Measurements from ENCODE around the gene HSPB6. TPM values are rescaled to one million over a fixed set of nuclear protein-coding genes. Genes with fewer than 3 reads are reported as not detected.

HSPB6 gene
- total and polyA plus RNA-seq, 12 donors = 21.1 to 932 (median 265) TPM

- H3K27me3 ChIP-seq = no peaks in the 10 kb centered on the region
- H3K27ac ChIP-seq = no peak overlapping the region
- no peak for DNase-seq
- no peak for TF ChIP-seq CTCF (IDR thresholded peaks at IDR 0.05)
- TF ChIP-seq POLR2A (IDR thresholded peaks at IDR 0.05) = no peak
- H3K4me3 ChIP-seq = no peak overlapping the region
- peaks cover 10 to 11% of the 10 kb centered on the region in 2 donors for H3K4me1 ChIP-seq (replicated peaks in 1 of 2)
- intact Hi-C loops (cut with DNase I) = loop anchor here in 1 of 2 donors (10.0 kb wide), 1 partner anchor 168 kb away; the partner anchor contains the start of gene TMEM147
- H3K9me3 ChIP-seq (replicated peaks in 1 of 3) = no peaks in the 10 kb centered on the region
- 54 to 71% (median 67%) methylated on average over 11 of the region's 11 CpGs for WGBS, 4 donors
- no peaks in the 10 kb centered on the region for H3K36me3 ChIP-seq (replicated peaks in 1 of 2)
These were observed 44.0 kb downstream of the HSPB6 start for GRCh38 chr19:35712567-35713505.

- peaks cover 4 to 6% of the 10 kb centered on the region in 2 donors for H3K4me1 ChIP-seq (replicated peaks in 1 of 2)
- no peak overlapping the region for H3K4me3 ChIP-seq
- WGBS, 4 donors = 54 to 63% (median 56%) methylated on average over 12 to 13 of the region's 13 CpGs
- intact Hi-C loops (cut with DNase I) = loop anchor here in 1 of 2 donors (10.0 kb wide), 1 partner anchor 166 kb away; the partner anchor contains the start of gene TMEM147
- no peaks in the 10 kb centered on the region for H3K9me3 ChIP-seq (replicated peaks in 1 of 3)
- no peak for DNase-seq
- no peak overlapping the region for H3K27ac ChIP-seq
- H3K27me3 ChIP-seq = no peaks in the 10 kb centered on the region
- no peak for TF ChIP-seq POLR2A (IDR thresholded peaks at IDR 0.05)
- TF ChIP-seq CTCF (IDR thresholded peaks at IDR 0.05) = no peak
- no peaks in the 10 kb centered on the region for H3K36me3 ChIP-seq (replicated peaks in 1 of 2)
These were observed 45.8 kb downstream of the HSPB6 start for GRCh38 chr19:35710784-35711723.

DNA sequence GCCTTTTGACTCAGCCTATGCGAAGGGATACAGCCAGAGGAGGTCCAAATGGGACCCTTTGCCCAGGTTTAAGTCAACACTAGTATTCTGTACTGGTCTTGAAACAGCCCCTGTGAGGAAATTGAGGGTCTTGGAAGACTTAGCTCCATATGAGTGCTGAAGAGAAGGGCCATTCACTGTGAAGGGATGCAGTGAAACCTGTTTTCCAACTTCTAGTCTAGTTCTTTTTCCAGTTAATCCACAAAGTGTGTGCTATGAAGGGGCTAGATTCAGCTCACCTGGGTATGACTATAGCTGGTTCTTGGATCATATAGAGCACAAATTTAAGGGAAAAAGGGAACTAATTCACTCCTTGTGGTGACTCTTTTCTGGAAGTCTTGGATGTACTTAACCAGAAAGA is 48.4 kb downstream of the HSPB6 start:
- no peak overlapping the region for H3K4me3 ChIP-seq
- H3K9me3 ChIP-seq (replicated peaks in 1 of 3) = no peaks in the 10 kb centered on the region
- H3K27ac ChIP-seq = no peak overlapping the region
- H3K4me1 ChIP-seq (replicated peaks in 1 of 2) = no peaks in the 10 kb centered on the region
- no peaks in the 10 kb centered on the region for H3K27me3 ChIP-seq
- DNase-seq = no peak
- no peak for TF ChIP-seq CTCF (IDR thresholded peaks at IDR 0.05)
- TF ChIP-seq POLR2A (IDR thresholded peaks at IDR 0.05) = no peak
- WGBS, 4 donors = 63 to 100% (median 83%) methylated on average over 1 of the region's 1 CpG
- no peaks in the 10 kb centered on the region for H3K36me3 ChIP-seq (replicated peaks in 1 of 2)
- intact Hi-C loops (cut with DNase I) = loop anchor here in 1 of 2 donors (10.0 kb wide), 1 partner anchor 106 kb away; the partner anchor contains the start of gene PRODH2

Other genes starting within 250 kb of the HSPB6 start
- gene DMKN, start 243.4 kb downstream of the HSPB6 start, total RNA-seq = 10 to 100 TPM in 5 of 9 donors, 1 to 10 TPM in 4; 2.7 to 39.4 (median 17.1) TPM
- 10 to 100 TPM; 29.3 to 70.5 (median 63.2) TPM for gene DMKN, start 243.4 kb downstream of the HSPB6 start, polyA plus RNA-seq
- not detected for gene SBSN, start 228.7 kb downstream of the HSPB6 start, total RNA-seq
- under 1 TPM in 1 of 3 donors, not detected in 2; 0.77 TPM for gene SBSN, start 228.7 kb downstream of the HSPB6 start, polyA plus RNA-seq
- not detected for gene GAPDHS, start 223.6 kb downstream of the HSPB6 start, total RNA-seq
- not detected for gene GAPDHS, start 223.6 kb downstream of the HSPB6 start, polyA plus RNA-seq
- 100 to 1,000 TPM; 139 to 261 (median 173) TPM for gene TMEM147, start 211.4 kb downstream of the HSPB6 start, total RNA-seq
- 100 to 1,000 TPM in 2 of 3 donors, 10 to 100 TPM in 1; 86.5 to 215 (median 188) TPM for gene TMEM147, start 211.4 kb downstream of the HSPB6 start, polyA plus RNA-seq
- 10 to 100 TPM in 3 of 9 donors, 1 to 10 TPM in 6; 2.2 to 60.4 (median 7.3) TPM for gene ATP4A, start 193.4 kb downstream of the HSPB6 start, total RNA-seq
- gene ATP4A, start 193.4 kb downstream of the HSPB6 start, polyA plus RNA-seq = 10 to 100 TPM in 1 of 3 donors, 1 to 10 TPM in 2; 6.5 to 63.5 (median 7.6) TPM
- gene PMIS2, start 170.9 kb downstream of the HSPB6 start, total RNA-seq = under 1 TPM in 2 of 9 donors, not detected in 7; 0.61 to 0.81 TPM
- not detected for gene PMIS2, start 170.9 kb downstream of the HSPB6 start, polyA plus RNA-seq
- 10 to 100 TPM in 5 of 9 donors, 1 to 10 TPM in 4; 6.2 to 22.4 (median 10.3) TPM for gene HAUS5, start 144.3 kb downstream of the HSPB6 start, total RNA-seq
- gene HAUS5, start 144.3 kb downstream of the HSPB6 start, polyA plus RNA-seq = 10 to 100 TPM in 2 of 3 donors, 1 to 10 TPM in 1; 5.2 to 38.2 (median 20.7) TPM
- 10 to 100 TPM; 42.6 to 92.9 (median 74.6) TPM for gene RBM42, start 128.0 kb downstream of the HSPB6 start, total RNA-seq
- 100 to 1,000 TPM in 1 of 3 donors, 10 to 100 TPM in 2; 23.9 to 107 (median 80.7) TPM for gene RBM42, start 128.0 kb downstream of the HSPB6 start, polyA plus RNA-seq
- gene ETV2, start 115.3 kb downstream of the HSPB6 start, total RNA-seq = 1 to 10 TPM in 6 of 9 donors, under 1 TPM in 1, not detected in 2; 0.96 to 2.6 (median 2.1) TPM
- 1 to 10 TPM in 2 of 3 donors, under 1 TPM in 1; 0.38 to 5.3 (median 5.0) TPM for gene ETV2, start 115.3 kb downstream of the HSPB6 start, polyA plus RNA-seq
- gene COX6B1, start 108.7 kb downstream of the HSPB6 start, total RNA-seq = 100 to 1,000 TPM; 289 to 694 (median 493) TPM
- gene COX6B1, start 108.7 kb downstream of the HSPB6 start, polyA plus RNA-seq = 1,000 to 10,000 TPM in 2 of 3 donors, 100 to 1,000 TPM in 1; 626 to 1,985 (median 1,187) TPM
- not detected for gene UPK1A, start 90.5 kb downstream of the HSPB6 start, total RNA-seq
- 1 to 10 TPM in 1 of 3 donors, not detected in 2; 1.2 TPM for gene UPK1A, start 90.5 kb downstream of the HSPB6 start, polyA plus RNA-seq
- gene ZBTB32, start 52.5 kb downstream of the HSPB6 start, total RNA-seq = under 1 TPM in 1 of 9 donors, not detected in 8; 0.38 TPM
- gene ZBTB32, start 52.5 kb downstream of the HSPB6 start, polyA plus RNA-seq = under 1 TPM in 2 of 3 donors, not detected in 1; 0.27 to 0.40 TPM
- gene KMT2B, start 39.0 kb downstream of the HSPB6 start, total RNA-seq = 10 to 100 TPM in 8 of 9 donors, 1 to 10 TPM in 1; 6.6 to 41.8 (median 19.8) TPM
- gene KMT2B, start 39.0 kb downstream of the HSPB6 start, polyA plus RNA-seq = 10 to 100 TPM; 10.1 to 97.3 (median 70.3) TPM
- gene IGFLR1, start 14.6 kb downstream of the HSPB6 start, total RNA-seq = 10 to 100 TPM in 6 of 9 donors, 1 to 10 TPM in 3; 4.9 to 35.3 (median 13.8) TPM
- 10 to 100 TPM in 2 of 3 donors, 1 to 10 TPM in 1; 5.3 to 32.3 (median 21.5) TPM for gene IGFLR1, start 14.6 kb downstream of the HSPB6 start, polyA plus RNA-seq
- 10 to 100 TPM; 14.8 to 55.0 (median 32.7) TPM for gene U2AF1L4, start 11.6 kb downstream of the HSPB6 start, total RNA-seq
- gene U2AF1L4, start 11.6 kb downstream of the HSPB6 start, polyA plus RNA-seq = 100 to 1,000 TPM in 2 of 3 donors, 10 to 100 TPM in 1; 30.3 to 255 (median 104) TPM
- 100 to 1,000 TPM in 1 of 9 donors, 10 to 100 TPM in 8; 29.5 to 149 (median 71.0) TPM for gene PSENEN, start 11.4 kb downstream of the HSPB6 start, total RNA-seq
- gene PSENEN, start 11.4 kb downstream of the HSPB6 start, polyA plus RNA-seq = 100 to 1,000 TPM in 2 of 3 donors, 10 to 100 TPM in 1; 93.1 to 230 (median 174) TPM
- gene LIN37, start 8.5 kb downstream of the HSPB6 start, total RNA-seq = 10 to 100 TPM in 8 of 9 donors, 1 to 10 TPM in 1; 6.0 to 28.2 (median 12.5) TPM
- gene LIN37, start 8.5 kb downstream of the HSPB6 start, polyA plus RNA-seq = 100 to 1,000 TPM in 1 of 3 donors, 10 to 100 TPM in 2; 11.3 to 137 (median 75.9) TPM
- gene PROSER3, start 1.1 kb upstream of the HSPB6 start, total RNA-seq = 10 to 100 TPM in 5 of 9 donors, 1 to 10 TPM in 4; 4.4 to 18.5 (median 10.2) TPM
- 10 to 100 TPM in 2 of 3 donors, 1 to 10 TPM in 1; 7.0 to 27.3 (median 14.7) TPM for gene PROSER3, start 1.1 kb upstream of the HSPB6 start, polyA plus RNA-seq
- 10 to 100 TPM in 3 of 9 donors, 1 to 10 TPM in 5, under 1 TPM in 1; 0.54 to 30.9 (median 5.4) TPM for gene ARHGAP33, start 18.5 kb upstream of the HSPB6 start, total RNA-seq
- gene ARHGAP33, start 18.5 kb upstream of the HSPB6 start, polyA plus RNA-seq = 10 to 100 TPM in 2 of 3 donors, 1 to 10 TPM in 1; 1.2 to 90.3 (median 27.9) TPM
- gene PRODH2, start 55.8 kb upstream of the HSPB6 start, total RNA-seq = under 1 TPM in 1 of 9 donors, not detected in 8; 0.46 TPM
- under 1 TPM in 1 of 3 donors, not detected in 2; 0.07 TPM for gene PRODH2, start 55.8 kb upstream of the HSPB6 start, polyA plus RNA-seq
- gene NPHS1, start 95.5 kb upstream of the HSPB6 start, total RNA-seq = under 1 TPM in 1 of 9 donors, not detected in 8; 0.31 TPM
- not detected for gene NPHS1, start 95.5 kb upstream of the HSPB6 start, polyA plus RNA-seq
- under 1 TPM in 4 of 9 donors, not detected in 5; 0.06 to 0.32 (median 0.11) TPM for gene KIRREL2, start 99.9 kb upstream of the HSPB6 start, total RNA-seq
- under 1 TPM; 0.03 to 0.24 (median 0.15) TPM for gene KIRREL2, start 99.9 kb upstream of the HSPB6 start, polyA plus RNA-seq
- 10 to 100 TPM in 4 of 9 donors, 1 to 10 TPM in 5; 1.0 to 68.7 (median 8.6) TPM for gene APLP1, start 111.5 kb upstream of the HSPB6 start, total RNA-seq
- gene APLP1, start 111.5 kb upstream of the HSPB6 start, polyA plus RNA-seq = 100 to 1,000 TPM in 1 of 3 donors, 10 to 100 TPM in 2; 77.4 to 278 (median 89.7) TPM
- 10 to 100 TPM in 2 of 9 donors, 1 to 10 TPM in 7; 1.7 to 10.8 (median 6.7) TPM for gene NFKBID, start 143.5 kb upstream of the HSPB6 start, total RNA-seq
- gene NFKBID, start 143.5 kb upstream of the HSPB6 start, polyA plus RNA-seq = 10 to 100 TPM in 2 of 3 donors, 1 to 10 TPM in 1; 1.5 to 18.9 (median 14.7) TPM
- gene HCST, start 145.5 kb upstream of the HSPB6 start, total RNA-seq = 10 to 100 TPM in 5 of 9 donors, 1 to 10 TPM in 3, not detected in 1; 3.1 to 24.3 (median 10.3) TPM
- 10 to 100 TPM in 2 of 3 donors, 1 to 10 TPM in 1; 2.8 to 97.2 (median 41.4) TPM for gene HCST, start 145.5 kb upstream of the HSPB6 start, polyA plus RNA-seq
- gene TYROBP, start 151.3 kb upstream of the HSPB6 start, total RNA-seq = 100 to 1,000 TPM in 7 of 9 donors, 10 to 100 TPM in 2; 11.8 to 323 (median 138) TPM
- gene TYROBP, start 151.3 kb upstream of the HSPB6 start, polyA plus RNA-seq = 100 to 1,000 TPM in 2 of 3 donors, 10 to 100 TPM in 1; 83.9 to 291 (median 290) TPM
- gene LRFN3, start 179.3 kb upstream of the HSPB6 start, total RNA-seq = 10 to 100 TPM in 7 of 9 donors, 1 to 10 TPM in 2; 1.7 to 23.3 (median 15.5) TPM
- gene LRFN3, start 179.3 kb upstream of the HSPB6 start, polyA plus RNA-seq = 1 to 10 TPM; 3.7 to 8.4 (median 7.1) TPM
- 10 to 100 TPM; 19.5 to 68.9 (median 25.2) TPM for gene SDHAF1, start 238.2 kb upstream of the HSPB6 start, total RNA-seq
- 10 to 100 TPM; 13.7 to 19.2 (median 15.9) TPM for gene SDHAF1, start 238.2 kb upstream of the HSPB6 start, polyA plus RNA-seq

Data from adrenal gland (tissue), 12 donors.